GM10266 (cell line): ENCODE results near the gene LPIN2.
A peak's percentile ranks its signal among the peaks of the same experiment; 100 is the strongest.

ENCODE experiments used
- DNase-seq: peaks from one replicate; pipeline ENCODE4 v3.0.0; 2012; ENCODE audit errors: extremely low spot score
- TF ChIP-seq, protein P1 (sequence below): IDR thresholded peaks from 2 replicates; pipeline ENCODE4 v1.5.1; 2012; ENCODE audit warnings: mild to moderate bottlenecking, low read depth; ENCODE audit not compliant: control insufficient read depth, insufficient read depth; ENCODE audit errors: missing control alignments

The LPIN2 gene

DNA sequence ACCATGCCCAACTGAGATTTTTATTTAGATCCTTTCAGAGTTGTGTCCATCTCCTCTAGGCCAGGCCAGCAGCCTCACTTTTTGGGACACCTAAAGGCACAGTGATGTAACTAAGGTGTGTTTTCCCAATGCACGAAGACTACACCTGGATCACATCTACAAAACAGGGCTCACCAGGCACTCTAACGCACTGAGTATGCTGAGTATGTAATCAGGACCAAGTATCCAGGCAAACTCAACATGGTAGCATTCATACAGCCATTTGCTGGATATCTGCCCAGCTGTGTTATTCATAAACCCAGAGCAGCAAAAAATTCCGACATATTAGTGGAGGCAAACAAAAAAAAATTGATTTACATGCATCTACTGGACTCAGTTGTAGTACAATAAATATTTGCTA lies 33.8 kb downstream of the LPIN2 start:
- TF ChIP-seq, protein P1, sequence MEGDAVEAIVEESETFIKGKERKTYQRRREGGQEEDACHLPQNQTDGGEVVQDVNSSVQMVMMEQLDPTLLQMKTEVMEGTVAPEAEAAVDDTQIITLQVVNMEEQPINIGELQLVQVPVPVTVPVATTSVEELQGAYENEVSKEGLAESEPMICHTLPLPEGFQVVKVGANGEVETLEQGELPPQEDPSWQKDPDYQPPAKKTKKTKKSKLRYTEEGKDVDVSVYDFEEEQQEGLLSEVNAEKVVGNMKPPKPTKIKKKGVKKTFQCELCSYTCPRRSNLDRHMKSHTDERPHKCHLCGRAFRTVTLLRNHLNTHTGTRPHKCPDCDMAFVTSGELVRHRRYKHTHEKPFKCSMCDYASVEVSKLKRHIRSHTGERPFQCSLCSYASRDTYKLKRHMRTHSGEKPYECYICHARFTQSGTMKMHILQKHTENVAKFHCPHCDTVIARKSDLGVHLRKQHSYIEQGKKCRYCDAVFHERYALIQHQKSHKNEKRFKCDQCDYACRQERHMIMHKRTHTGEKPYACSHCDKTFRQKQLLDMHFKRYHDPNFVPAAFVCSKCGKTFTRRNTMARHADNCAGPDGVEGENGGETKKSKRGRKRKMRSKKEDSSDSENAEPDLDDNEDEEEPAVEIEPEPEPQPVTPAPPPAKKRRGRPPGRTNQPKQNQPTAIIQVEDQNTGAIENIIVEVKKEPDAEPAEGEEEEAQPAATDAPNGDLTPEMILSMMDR: no peak

DNA sequence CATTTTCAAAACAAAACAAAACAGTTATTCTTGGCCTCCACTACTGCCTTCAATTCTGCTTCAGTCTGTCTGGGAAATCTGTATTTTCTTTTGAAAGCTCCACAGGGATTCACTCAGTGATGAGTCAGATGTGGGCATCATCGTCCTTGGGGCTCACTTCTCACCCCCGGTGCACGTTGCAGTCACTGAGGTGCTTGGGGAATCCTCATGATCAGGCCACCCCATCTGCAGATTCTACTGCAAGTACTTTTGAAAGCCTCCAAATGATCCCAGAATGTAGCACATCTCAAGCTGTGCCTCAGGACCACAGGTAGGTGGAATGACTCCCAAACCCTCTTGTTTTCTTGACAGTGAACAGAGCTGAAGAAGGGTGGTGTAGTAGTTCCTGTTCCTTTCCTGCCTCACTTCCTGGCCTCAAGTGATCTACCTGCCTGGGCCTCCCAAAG lies 34.3 kb downstream of the LPIN2 start:
- TF ChIP-seq, protein P1: no peak
- no peak for DNase-seq

More for the DNA sequence above, 33.8 kb downstream of the LPIN2 start:
- DNase-seq: no peak

DNA sequence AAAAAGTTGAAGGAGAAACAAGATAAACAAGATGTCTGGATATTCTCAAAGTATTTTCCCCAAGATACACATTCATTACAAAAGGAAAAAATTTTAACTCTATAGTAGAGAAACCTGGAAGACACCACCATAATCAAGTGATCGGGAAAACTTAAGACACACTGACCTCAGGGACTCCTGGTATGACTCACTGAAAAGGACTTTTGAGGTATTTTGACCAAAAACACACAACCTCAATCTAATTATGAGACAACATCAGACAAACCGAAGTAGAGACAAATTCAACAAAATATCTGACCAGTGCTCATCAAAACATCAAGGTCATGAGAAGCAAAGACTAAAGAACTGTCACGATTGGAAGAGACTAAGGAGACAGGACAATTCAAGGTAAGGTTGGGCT lies 34.7 kb downstream of the LPIN2 start:
- DNase-seq: no peak
- TF ChIP-seq, protein P1: no peak

DNA sequence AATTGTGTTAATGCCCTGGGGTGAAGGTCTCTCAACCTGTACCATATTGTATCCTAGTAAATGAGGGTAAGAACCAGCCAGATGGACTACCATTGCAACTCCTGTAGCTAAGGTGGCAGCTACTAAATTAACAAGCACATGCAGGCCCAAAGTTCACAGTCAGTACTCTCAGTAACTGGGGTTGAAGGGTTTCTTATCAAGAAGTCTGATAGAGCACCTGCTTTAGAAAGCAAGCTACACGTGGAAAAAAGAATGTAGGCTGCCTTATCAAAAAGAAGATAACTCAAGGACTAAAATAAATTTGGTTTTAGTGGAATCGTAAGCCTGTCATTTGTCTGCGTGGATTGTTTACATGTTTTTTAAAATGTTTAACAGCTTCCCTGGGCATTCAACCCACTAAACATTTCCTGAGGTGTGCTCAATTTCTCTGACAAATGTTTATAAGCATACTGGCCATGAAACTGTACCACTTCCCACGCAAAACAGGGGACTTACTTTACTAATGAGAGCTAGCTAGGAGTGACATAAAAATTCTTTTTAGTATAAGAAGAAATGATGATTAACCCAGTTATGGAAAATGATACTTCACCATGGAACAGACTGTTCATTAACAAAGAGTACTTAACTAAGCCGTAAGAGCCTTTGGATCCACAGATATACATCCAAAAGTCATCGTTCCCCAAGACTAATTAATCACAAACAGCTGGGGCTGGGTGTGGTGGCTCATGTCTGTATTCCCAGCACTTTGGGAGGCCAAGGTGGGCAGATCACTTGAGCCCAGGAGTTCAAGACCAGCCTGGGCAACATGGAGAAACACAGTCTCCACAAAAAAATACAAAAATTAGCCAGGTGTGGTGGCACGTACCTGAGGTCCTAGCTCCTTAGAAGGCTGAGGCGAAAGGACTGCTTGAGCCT lies 36.5 kb downstream of the LPIN2 start:
- TF ChIP-seq, protein P1: no peak
- DNase-seq: no peak

DNA sequence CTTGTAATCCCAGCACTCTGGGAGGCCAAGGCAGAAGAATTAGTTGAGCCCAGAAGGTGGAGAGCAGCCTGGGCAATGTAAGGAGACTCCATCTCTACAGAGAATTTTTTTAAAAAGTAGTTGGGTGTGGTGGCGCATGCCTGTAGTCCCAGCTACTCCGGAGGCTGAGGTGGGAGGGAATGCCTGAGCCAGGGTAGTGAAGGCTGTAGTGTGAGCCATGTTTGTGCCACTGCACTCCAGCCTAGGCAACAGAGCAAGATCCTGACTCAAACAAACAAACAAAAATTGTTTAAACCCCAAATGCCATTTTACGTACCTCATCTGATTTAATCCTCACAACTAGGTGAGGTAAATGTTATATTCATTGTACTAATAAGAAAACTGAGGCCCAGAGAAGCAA lies 38.2 kb downstream of the LPIN2 start:
- TF ChIP-seq, protein P1: no peak

DNA sequence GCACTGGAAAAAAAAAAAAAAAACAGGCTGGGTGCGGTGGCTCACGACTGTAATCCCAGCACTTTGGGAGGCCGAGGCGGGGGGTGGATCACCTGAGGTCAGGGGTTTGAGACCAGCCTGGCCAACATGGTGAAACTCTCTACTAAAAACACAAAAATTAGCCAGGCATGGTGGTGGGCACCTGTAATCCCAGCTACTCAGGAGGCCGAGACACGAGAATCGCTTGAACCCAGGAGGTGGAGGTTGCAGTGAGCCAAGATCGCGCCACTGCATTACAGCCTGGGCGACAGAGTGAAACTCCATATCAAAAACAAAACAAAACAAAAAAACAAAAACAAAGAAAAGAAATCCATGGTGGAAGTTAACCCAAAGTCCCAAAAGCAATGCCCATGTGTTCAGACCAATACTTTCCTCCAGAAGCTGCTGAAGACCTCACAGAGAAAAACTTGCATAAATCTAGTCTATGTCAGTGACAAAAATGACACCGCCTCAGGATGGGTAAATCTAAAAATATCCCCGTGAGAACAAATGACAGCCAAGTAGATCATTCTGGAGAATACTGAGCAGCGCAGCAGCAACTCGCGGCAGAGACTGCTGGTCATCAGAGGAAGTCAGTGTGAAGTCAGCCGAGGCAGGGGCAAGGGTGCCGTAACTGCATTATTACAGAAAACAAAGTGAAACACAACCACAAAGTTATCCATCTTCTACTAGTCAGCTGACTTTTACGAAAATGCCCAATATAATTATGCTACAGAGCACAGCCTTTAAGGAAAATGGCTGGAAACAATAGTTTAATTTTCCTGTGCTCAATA lies 41.0 kb downstream of the LPIN2 start:
- TF ChIP-seq, protein P1: no peak
- DNase-seq: peak; percentile 64

More for the DNA sequence above, 38.2 kb downstream of the LPIN2 start:
- DNase-seq: no peak
